Esophagus squamous epithelium (tissue), 5 donors: ENCODE measurements around the gene CMTM8. TPM values are rescaled to one million over a fixed set of nuclear protein-coding genes. Genes with fewer than 3 reads are reported as not detected.

Source experiments
- DNase-seq: peaks from one replicate; lab custom pipeline; 2025; lab: John Stamatoyannopoulos, UW
- H3K27ac ChIP-seq, 4 donors: fragments of 200-600 bp; sonication (generic); one replicate each; pipeline ENCODE4 v1.5.1; 2016 to 2019; ENCODE audit warnings: mild to moderate bottlenecking in 1 of 4
- H3K27me3 ChIP-seq, 4 donors: fragments of 200-600 bp; sonication (generic); 1 replicate in 3 of 4; 2 replicates in 1 of 4; pipeline versions ENCODE4 v1.5.1 to v1.6.0; 2017 to 2021; ENCODE audit warnings: antibody characterized with exemption in 1 of 4
- H3K36me3 ChIP-seq, 3 donors: fragments of 200-600 bp; sonication (generic); one replicate each; pipeline ENCODE4 v1.5.1; 2016 to 2019
- H3K4me1 ChIP-seq, 3 donors: fragments of 200-600 bp; sonication (generic); one replicate each; pipeline ENCODE4 v1.5.1; 2017 to 2019
- H3K4me3 ChIP-seq, 4 donors: fragments of 200-600 bp; sonication (generic); 1 replicate in 3 of 4; 2 replicates in 1 of 4; pipeline ENCODE4 v1.5.1; 2016 to 2019; ENCODE audit warnings: mild to moderate bottlenecking in 2 of 4, moderate library complexity in 1 of 4
- H3K9me3 ChIP-seq, 3 donors: fragments of 200-600 bp; sonication (generic); one replicate each; pipeline ENCODE4 v1.5.1; 2016 to 2019
- POLR2A ChIP-seq, 4 donors: fragments of 450-650 bp; IDR thresholded peaks; one replicate each; pipeline ENCODE4 v1.6.1; 2017; ENCODE audit warnings: antibody characterized with exemption in 4 of 4, mild to moderate bottlenecking in 4 of 4, moderate library complexity in 3 of 4
- WGBS, 2 donors: methylation state at CpG; one replicate each; pipeline ENCODE4 v1.1.5; 2018; 5-methylcytosine and 5-hydroxymethylcytosine counted together
- intact Hi-C: fragments of 100-400 bp; cut with DNase I; formaldehyde crosslinking; loops from one replicate; pipeline ENCODE4 v1.15.0; 2022
- total RNA-seq, 4 donors: library from RNA; depleted of rRNA; stranded (reverse); fragments of >200 nt; gene quantifications; one replicate each; pipeline ENCODE4 v1.1.0, GENCODE V29; 2016
- TF ChIP-seq, protein P1 (sequence below), 6 experiments: fragments of 450-650 bp in 4 of 6; fragments of 200-600 bp in 2 of 6; sonication (generic) in 2 of 6; IDR thresholded peaks; one replicate each; pipeline ENCODE4 v1.5.1; 2016 to 2019; ENCODE audit warnings: antibody characterized with exemption in 6 of 6, mild to moderate bottlenecking in 4 of 6, moderate library complexity in 4 of 6
- donor health status: DM: yes; HTN: yes; CAD: no.

Gene CMTM8
- total RNA-seq, 4 donors from 2014 or later: 3.8 to 7.4 (median 4.3) TPM

DNA sequence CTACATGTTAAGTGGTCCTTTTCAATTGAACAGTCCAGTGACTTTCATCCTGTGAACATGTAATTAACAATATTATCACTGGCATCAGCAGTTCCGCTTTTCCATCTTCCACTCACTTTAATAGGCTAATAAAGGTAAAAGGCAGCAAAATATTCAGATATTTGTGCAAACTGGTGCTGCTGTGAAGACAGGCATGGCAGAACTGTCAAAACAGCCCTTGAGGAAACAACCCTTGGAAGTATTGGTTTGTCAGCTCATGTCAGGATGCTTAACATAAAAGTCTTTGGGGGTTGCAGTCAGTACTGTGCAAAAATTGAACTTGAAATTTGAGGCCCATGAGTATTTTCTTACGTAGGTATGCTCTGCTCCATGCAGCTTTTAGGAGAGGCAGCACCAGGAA is 81.1 kb downstream of the CMTM8 start:
- Histone ChIP-seq H3K4me1 (no peaks in the 10 kb centered on the region), H3K36me3 (no peaks in the 10 kb centered on the region), H3K27me3 (no peaks in the 10 kb centered on the region), H3K9me3 (no peaks in the 10 kb centered on the region), H3K27ac (no peak overlapping the region), H3K4me3 (no peak overlapping the region)
- intact Hi-C loops: no loop called here
- TF ChIP-seq, protein P1, sequence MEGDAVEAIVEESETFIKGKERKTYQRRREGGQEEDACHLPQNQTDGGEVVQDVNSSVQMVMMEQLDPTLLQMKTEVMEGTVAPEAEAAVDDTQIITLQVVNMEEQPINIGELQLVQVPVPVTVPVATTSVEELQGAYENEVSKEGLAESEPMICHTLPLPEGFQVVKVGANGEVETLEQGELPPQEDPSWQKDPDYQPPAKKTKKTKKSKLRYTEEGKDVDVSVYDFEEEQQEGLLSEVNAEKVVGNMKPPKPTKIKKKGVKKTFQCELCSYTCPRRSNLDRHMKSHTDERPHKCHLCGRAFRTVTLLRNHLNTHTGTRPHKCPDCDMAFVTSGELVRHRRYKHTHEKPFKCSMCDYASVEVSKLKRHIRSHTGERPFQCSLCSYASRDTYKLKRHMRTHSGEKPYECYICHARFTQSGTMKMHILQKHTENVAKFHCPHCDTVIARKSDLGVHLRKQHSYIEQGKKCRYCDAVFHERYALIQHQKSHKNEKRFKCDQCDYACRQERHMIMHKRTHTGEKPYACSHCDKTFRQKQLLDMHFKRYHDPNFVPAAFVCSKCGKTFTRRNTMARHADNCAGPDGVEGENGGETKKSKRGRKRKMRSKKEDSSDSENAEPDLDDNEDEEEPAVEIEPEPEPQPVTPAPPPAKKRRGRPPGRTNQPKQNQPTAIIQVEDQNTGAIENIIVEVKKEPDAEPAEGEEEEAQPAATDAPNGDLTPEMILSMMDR (IDR thresholded peaks at IDR 0.05): no peak
- TF ChIP-seq POLR2A (IDR thresholded peaks at IDR 0.05): no peak
- 96 to 100% methylated on average over 2 of the region's 2 CpGs for WGBS, 2 donors
- no peak for DNase-seq

DNA sequence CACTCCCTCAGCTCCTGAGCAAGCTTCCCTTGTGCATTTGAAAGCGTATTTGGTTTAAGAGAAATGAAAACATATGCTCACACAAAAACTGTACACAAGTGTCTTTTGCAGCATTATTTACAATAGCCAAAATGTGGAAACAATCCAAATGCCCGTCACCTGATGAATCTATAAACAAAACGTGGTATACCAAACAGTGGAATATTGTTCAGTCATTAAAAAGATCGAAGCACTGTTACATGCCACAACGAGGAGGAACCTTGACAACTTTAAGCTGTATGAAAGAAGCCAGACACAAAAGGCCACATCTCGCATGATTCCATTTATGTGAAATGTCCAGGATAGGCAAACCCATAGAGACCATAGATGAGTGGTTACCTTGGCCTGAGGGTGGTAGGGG is 81.6 kb downstream of the CMTM8 start:
- H3K27me3 ChIP-seq: no peaks in the 10 kb centered on the region
- WGBS, 2 donors: 79 to 88% methylated on average over 6 of the region's 6 CpGs
- TF ChIP-seq POLR2A (IDR thresholded peaks at IDR 0.05): no peak
- TF ChIP-seq, protein P1 (IDR thresholded peaks at IDR 0.05): no peak

DNA sequence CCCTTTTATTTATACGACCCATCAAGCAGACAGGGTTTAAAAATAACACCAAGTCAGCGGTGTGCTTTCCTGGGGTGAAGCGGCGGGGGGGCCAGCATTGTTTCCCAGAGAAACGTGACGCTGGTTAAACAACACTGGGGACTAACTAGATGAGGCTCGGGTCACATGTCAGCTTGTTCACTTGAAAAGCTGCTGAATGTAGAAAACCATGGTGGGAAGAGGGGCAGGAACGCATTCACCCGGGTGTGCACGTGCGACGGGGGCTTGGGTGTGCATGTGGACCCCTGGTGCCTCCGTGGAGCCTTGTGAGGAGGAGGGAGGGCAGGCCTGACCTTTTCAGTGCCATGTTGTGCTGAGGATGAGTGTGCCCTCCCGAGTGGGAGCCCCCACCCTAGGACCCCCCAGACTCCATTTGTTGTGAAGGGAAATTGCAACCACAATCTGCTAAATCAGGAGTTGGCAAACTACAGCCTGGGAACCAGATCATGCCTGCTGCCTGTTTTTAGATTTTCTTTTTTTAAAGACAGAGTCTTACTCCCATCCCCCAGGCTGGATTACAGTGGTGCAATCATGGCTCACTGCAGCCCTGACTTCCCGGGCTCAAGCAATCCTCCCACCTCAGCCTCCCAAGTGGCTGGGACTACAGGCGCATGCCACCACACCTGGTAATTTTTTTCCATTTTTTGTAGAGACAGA is 82.8 kb downstream of the CMTM8 start:
- Histone ChIP-seq H3K27ac (no peak overlapping the region), H3K4me3 (no peak overlapping the region), H3K9me3 (no peaks in the 10 kb centered on the region), H3K27me3 (no peaks in the 10 kb centered on the region), H3K4me1 (no peaks in the 10 kb centered on the region), H3K36me3 (no peaks in the 10 kb centered on the region)
- WGBS, 2 donors: 53 to 72% methylated on average over 15 to 16 of the region's 16 CpGs
- DNase-seq: no peak
- intact Hi-C loops: no loop called here
- TF ChIP-seq, protein P1 (IDR thresholded peaks at IDR 0.05): no peak
- TF ChIP-seq POLR2A (IDR thresholded peaks at IDR 0.05): no peak

More for the DNA sequence above, 81.6 kb downstream of the CMTM8 start:
- intact Hi-C loops: no loop called here
- Histone ChIP-seq H3K4me1 (no peaks in the 10 kb centered on the region), H3K9me3 (no peaks in the 10 kb centered on the region), H3K36me3 (no peaks in the 10 kb centered on the region), H3K27ac (no peak overlapping the region), H3K4me3 (no peak overlapping the region)
- DNase-seq: no peak

DNA sequence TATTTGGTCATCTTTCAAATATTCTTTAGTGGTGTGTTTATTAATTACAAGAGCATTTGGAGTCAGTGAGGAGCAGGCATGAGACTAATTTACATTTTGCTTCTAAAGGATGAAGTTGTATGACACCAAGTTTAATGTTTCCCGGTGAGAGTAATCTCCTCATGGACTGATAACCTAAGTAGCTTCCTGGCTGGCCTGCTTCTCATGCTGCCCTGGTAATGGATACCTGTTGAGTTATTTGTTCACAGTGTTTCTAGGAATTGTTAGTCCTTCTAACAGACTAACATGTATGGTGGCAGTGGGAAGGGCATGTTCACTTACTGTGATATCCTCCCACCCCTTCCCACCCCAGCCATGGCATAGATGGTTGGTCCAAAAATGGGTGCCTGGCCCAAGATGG is 83.8 kb downstream of the CMTM8 start:
- Histone ChIP-seq H3K9me3 (no peaks in the 10 kb centered on the region), H3K27me3 (no peaks in the 10 kb centered on the region), H3K27ac (no peak overlapping the region), H3K36me3 (no peaks in the 10 kb centered on the region), H3K4me3 (no peak overlapping the region), H3K4me1 (no peaks in the 10 kb centered on the region)
- intact Hi-C loops: no loop called here
- TF ChIP-seq POLR2A (IDR thresholded peaks at IDR 0.05): no peak
- TF ChIP-seq, protein P1 (IDR thresholded peaks at IDR 0.05): no peak
- DNase-seq: no peak
- 89% methylated on average over 1 of the region's 1 CpG for WGBS, 2 donors

DNA sequence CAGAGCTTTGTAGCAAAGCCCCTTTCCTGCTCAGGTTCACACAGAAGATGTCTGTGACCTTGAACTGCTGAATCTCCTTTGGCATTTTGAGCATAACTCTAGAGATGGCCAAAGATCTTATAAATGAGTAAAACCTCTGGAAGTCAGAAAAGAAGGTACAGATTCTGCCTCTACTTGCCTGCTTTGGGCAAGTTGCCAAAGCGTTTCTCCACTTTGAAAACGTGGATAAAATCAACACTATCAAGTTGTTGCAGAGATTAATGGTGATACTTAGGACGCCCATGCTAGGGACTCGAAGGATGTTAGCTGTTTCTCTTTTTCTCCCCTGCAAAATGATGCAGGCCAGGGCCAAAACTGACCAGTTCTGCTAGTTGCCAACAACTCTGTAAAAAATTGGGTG is 85.1 kb downstream of the CMTM8 start:
- intact Hi-C loops: no loop called here
- DNase-seq: no peak
- H3K27ac ChIP-seq: no peak overlapping the region
- no peaks in the 10 kb centered on the region for H3K4me1 ChIP-seq
- no peaks in the 10 kb centered on the region for H3K9me3 ChIP-seq
- no peaks in the 10 kb centered on the region for H3K36me3 ChIP-seq
- TF ChIP-seq, protein P1 (IDR thresholded peaks at IDR 0.05): no peak
- TF ChIP-seq POLR2A (IDR thresholded peaks at IDR 0.05): no peak
- WGBS, 2 donors: 28 to 32% methylated on average over 4 of the region's 4 CpGs
- no peaks in the 10 kb centered on the region for H3K27me3 ChIP-seq
- no peak overlapping the region for H3K4me3 ChIP-seq
